ENCODE measurements around the gene TMEM132E.

TMEM132E gene

DNA sequence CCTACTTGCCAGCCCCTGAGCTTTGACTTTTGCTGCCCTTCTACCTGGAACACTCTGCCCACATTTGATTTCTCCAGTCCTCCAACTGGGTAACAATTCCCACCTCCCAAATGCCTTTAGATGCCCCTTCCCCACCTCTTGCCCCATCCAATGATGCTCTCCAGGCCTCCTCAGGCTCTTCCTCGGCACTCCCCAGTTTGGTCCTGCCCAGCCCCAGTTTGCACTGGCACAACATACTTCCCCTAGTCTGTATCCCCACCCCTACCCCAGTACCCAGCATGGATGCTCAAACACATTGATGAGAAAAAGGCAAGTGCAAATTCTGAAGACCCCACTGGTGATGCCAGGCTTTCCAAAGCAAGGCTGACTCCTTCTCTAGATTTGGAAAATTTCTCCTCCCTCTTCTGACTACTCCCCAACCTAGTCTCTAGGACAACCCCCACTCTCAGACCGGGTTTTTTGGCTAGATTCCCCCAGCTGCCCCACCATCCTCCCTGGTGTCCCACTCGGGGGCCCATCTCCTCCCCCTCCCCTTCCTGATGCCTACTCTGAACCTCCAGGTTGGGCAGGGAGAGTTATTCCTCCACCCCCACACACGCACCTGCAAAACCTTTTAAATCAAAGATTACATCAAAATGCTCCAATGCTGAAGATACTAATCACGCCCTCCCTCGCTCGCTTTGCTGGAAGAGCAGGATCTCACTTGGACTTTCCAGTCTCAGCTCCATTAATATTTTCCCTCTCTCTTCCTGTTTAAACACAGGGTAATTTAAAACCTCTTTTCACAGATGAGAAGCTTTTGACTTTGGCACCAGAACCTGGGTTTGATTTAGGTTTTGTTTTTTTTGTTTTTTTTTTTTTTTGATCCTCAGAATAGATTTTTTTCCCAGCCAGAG lies 94.9 kb downstream of the TMEM132E start:
- in situ Hi-C loops (cut with MboI; ENCODE audit: low pct_unique_long_range_greater_than_20kb, low sequenced_read_pairs): no loop called here
- DNase-seq: no peak

GRCh38 chr17:34675143-34675542 lies 95.8 kb downstream of the TMEM132E start:
- DNase-seq: no peak
- in situ Hi-C loops (cut with MboI; ENCODE audit: low pct_unique_long_range_greater_than_20kb, low sequenced_read_pairs): no loop called here

- no peak for DNase-seq
- in situ Hi-C loops (cut with MboI; ENCODE audit: low pct_unique_long_range_greater_than_20kb, low sequenced_read_pairs): no loop called here
Measured at GRCh38 chr17:34675605-34676004, 96.2 kb downstream of the TMEM132E start.

- in situ Hi-C loops (cut with MboI; ENCODE audit: low pct_unique_long_range_greater_than_20kb, low sequenced_read_pairs): no loop called here
- DNase-seq: no peak
Measured at GRCh38 chr17:34680151-34680550, 100.8 kb downstream of the TMEM132E start.

GRCh38 chr17:34682305-34682704 lies 102.9 kb downstream of the TMEM132E start:
- in situ Hi-C loops (cut with MboI; ENCODE audit: low pct_unique_long_range_greater_than_20kb, low sequenced_read_pairs): no loop called here
- DNase-seq: no peak

- no peak for DNase-seq
- in situ Hi-C loops (cut with MboI; ENCODE audit: low pct_unique_long_range_greater_than_20kb, low sequenced_read_pairs): no loop called here
Measured at GRCh38 chr17:34683390-34683789, 104.0 kb downstream of the TMEM132E start.
